Ovary (tissue), 3 donors: ENCODE data around the gene CEP85L.
A peak's percentile ranks its signal among the peaks of the same experiment; 100 is the strongest.

Source experiments
- EP300 ChIP-seq: sonication (generic); formaldehyde crosslinking; IDR thresholded peaks from one replicate; pipeline ENCODE4 v1.6.1; 2017; ENCODE audit warnings: antibody characterized with exemption
- POLR2A ChIP-seq: fragments of 450-650 bp; IDR thresholded peaks from one replicate; pipeline ENCODE4 v1.6.1; 2017; ENCODE audit warnings: antibody characterized with exemption, mild to moderate bottlenecking, moderate library complexity
- TF ChIP-seq, protein P1 (sequence below), 3 donors: fragments of 450-650 bp in 2 of 3; fragments of 200-600 bp in 1 of 3; IDR thresholded peaks; one replicate each; pipeline versions ENCODE4 v1.5.1 to v1.8.0; 2016 to 2022; ENCODE audit warnings: antibody characterized with exemption in 3 of 3, mild to moderate bottlenecking in 1 of 3
- donor health status: DM: no; HTN: no; CAD: no.

DNA sequence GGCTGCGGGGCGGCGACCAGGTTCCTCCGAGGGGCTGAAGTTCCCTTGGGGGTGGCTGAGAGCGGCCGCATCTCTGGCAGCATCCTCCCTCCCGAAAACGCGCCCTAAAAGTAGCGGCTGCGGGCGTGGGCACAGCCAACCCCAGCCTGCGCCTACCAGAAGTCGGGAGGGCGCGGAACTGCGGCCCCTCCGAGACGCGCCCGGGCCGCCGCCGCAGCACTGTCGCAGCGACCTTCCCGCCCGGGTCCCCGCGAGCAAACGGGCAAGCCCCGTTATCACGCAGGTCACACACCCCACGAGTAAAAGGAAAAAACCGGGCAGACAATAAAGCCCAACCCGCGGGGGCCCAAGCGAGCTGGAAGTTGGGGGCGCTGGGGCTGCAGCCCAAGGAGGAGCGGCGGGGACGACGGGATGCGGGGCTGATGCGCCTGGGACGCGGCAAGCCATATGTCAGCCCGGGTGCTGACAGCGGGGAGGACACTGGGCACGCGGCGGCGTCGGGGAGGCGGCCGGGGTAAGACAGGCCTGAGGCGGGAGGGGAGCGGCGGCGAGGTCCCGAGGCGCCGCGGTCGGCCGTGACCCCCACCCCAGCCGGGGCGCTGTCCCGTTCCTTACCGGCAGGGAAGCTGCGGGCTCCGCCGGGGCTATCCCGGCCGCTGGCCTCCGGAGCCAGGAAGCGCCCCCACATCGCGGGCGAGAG, 659 bp downstream of the CEP85L start:
- TF ChIP-seq, protein P1, sequence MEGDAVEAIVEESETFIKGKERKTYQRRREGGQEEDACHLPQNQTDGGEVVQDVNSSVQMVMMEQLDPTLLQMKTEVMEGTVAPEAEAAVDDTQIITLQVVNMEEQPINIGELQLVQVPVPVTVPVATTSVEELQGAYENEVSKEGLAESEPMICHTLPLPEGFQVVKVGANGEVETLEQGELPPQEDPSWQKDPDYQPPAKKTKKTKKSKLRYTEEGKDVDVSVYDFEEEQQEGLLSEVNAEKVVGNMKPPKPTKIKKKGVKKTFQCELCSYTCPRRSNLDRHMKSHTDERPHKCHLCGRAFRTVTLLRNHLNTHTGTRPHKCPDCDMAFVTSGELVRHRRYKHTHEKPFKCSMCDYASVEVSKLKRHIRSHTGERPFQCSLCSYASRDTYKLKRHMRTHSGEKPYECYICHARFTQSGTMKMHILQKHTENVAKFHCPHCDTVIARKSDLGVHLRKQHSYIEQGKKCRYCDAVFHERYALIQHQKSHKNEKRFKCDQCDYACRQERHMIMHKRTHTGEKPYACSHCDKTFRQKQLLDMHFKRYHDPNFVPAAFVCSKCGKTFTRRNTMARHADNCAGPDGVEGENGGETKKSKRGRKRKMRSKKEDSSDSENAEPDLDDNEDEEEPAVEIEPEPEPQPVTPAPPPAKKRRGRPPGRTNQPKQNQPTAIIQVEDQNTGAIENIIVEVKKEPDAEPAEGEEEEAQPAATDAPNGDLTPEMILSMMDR (IDR thresholded peaks at IDR 0.05): peak in 2 of 3 donors; percentile 31 to 58
- TF ChIP-seq POLR2A (peak; percentile 42), EP300 (no peak)
